BJ (cell line): Measurements from ENCODE around the gene ADARB2. TPM values are rescaled to one million over a fixed set of nuclear protein-coding genes. Genes with fewer than 3 reads are reported as not detected.

Experiments used
- CTCF ChIA-PET: fragments of 350-600 bp; formaldehyde crosslinking; extraction: SDS; loops from one replicate; lab custom pipeline; 2021; ENCODE audit warnings: antibody characterized with exemption, inconsistent platforms; lab: Yijun Ruan, JAX
- POLR2A ChIA-PET: fragments of 300-600 bp; sonication (Branson Sonifier 250); formaldehyde crosslinking; extraction: SDS; loops from one replicate; lab custom pipeline; 2021; ENCODE audit warnings: antibody characterized with exemption; lab: Charles Lee
- DNase-seq: peaks from one replicate; pipeline ENCODE4 v3.0.0-alpha.2; 2011; ENCODE audit warnings: low read depth
- H3K27me3 ChIP-seq: 2 replicates; pipeline ENCODE4 v1.6.0; 2011; ENCODE audit warnings: low read length; ENCODE audit not compliant: control insufficient read depth, insufficient read depth
- H3K36me3 ChIP-seq: 2 replicates; pipeline ENCODE4 v1.5.1; 2011; ENCODE audit warnings: low read length; ENCODE audit not compliant: control insufficient read depth, insufficient read depth
- H3K4me3 ChIP-seq: 2 replicates; pipeline ENCODE4 v1.5.1; 2011; ENCODE audit warnings: low read depth, mild to moderate bottlenecking, control low read depth, low read length
- polyA plus RNA-seq: library from polyadenylated mRNA; depleted of rRNA; stranded (reverse); fragments of >200 nt; gene quantifications from 2 replicates; pipeline ENCODE4 v1.2.3, GENCODE V29; 2011
- TF ChIP-seq, protein P1 (sequence below): IDR thresholded peaks from 2 replicates; pipeline ENCODE4 v1.5.1; 2011; ENCODE audit warnings: low read depth, mild to moderate bottlenecking, control low read depth, inconsistent platforms, low read length, moderate library complexity; ENCODE audit not compliant: insufficient read depth

Gene ADARB2
- polyA plus RNA-seq, 1 experiment = not detected

DNA sequence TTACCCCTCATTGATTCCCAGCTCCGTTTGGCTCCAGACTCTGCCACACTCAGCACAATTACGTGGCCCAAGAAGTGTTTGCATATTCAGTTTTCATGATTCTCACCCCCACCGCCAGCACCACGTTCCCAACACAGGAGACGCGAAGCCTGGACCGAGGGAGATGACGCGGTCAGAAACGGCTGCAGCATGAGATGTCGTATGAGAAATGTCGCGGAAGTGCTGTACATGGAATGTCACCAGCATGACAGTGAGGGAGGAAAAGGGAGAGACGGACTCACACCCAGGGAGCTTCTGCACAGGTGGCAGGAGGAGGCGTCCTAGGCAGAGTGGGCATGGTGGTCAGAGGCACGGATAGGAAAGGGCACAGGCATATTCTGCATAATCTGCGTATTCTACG lies 492.8 kb downstream of the ADARB2 start:
- no peak for DNase-seq
- POLR2A ChIA-PET = no interaction called here
- TF ChIP-seq, protein P1, sequence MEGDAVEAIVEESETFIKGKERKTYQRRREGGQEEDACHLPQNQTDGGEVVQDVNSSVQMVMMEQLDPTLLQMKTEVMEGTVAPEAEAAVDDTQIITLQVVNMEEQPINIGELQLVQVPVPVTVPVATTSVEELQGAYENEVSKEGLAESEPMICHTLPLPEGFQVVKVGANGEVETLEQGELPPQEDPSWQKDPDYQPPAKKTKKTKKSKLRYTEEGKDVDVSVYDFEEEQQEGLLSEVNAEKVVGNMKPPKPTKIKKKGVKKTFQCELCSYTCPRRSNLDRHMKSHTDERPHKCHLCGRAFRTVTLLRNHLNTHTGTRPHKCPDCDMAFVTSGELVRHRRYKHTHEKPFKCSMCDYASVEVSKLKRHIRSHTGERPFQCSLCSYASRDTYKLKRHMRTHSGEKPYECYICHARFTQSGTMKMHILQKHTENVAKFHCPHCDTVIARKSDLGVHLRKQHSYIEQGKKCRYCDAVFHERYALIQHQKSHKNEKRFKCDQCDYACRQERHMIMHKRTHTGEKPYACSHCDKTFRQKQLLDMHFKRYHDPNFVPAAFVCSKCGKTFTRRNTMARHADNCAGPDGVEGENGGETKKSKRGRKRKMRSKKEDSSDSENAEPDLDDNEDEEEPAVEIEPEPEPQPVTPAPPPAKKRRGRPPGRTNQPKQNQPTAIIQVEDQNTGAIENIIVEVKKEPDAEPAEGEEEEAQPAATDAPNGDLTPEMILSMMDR = no peak
- CTCF ChIA-PET = no interaction called here
- no peak overlapping the region for H3K4me3 ChIP-seq
- no peaks in the 10 kb centered on the region for H3K27me3 ChIP-seq
- no peaks in the 10 kb centered on the region for H3K36me3 ChIP-seq

DNA sequence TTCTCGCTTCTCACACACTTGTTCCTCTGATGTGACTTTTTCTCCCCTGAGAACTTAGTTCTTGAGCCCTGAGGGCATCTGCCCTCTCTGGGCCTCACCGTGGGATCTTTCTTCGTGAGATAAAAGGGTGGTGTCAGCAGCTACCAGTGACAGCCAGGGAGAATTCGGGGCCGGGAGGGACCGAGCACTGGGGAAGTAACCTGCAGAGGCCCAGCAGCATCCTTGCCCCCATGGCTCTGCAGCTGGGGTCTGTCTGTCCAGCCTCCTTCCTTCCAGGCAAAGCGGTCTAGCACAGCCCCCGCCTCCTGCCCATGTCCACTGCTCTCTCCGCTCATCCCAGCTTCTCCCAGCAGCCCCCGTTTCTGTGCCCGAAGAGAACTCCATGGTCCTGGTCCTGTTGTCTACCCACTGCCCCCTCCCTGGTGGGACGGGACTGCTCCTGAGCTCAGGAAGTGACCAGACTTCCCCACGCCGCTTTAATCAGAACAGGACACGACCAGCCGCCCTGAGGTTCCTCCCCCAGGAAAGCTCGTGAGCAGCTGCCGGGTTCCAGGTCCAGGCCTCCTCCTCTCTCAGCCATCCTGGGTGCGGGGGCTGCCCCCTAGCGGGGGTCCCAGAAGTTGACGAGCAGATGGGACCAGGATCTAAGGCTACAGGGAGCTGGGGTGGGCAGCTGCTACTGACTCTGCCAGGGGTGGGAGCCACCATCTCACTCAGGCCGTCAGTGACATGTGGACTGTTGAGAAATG lies 493.7 kb downstream of the ADARB2 start:
- H3K4me3 ChIP-seq = no peak overlapping the region
- CTCF ChIA-PET = no interaction called here
- DNase-seq = no peak
- POLR2A ChIA-PET = no interaction called here
- H3K27me3 ChIP-seq = no peaks in the 10 kb centered on the region
- H3K36me3 ChIP-seq = no peaks in the 10 kb centered on the region
- TF ChIP-seq, protein P1 = no peak

DNA sequence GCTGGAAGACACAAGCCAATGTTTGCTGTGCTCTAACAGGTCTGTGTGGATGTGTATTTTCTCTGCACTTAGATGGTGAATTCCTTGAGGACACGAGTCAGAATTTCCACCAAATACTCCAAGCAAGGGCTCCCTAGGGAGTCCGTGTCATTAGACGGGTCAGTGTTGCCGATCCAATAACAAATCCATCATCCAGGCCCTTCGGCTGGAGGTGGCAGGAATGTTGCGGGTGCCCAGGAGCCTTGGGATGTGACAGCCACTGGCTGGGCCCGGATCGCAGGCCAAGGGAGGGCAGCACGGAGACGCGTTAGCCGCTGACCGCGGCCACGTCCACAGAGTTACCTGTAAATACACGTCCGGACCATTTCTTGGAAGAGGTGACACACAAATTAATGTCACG lies 494.4 kb downstream of the ADARB2 start:
- CTCF ChIA-PET = no interaction called here
- DNase-seq = no peak

DNA sequence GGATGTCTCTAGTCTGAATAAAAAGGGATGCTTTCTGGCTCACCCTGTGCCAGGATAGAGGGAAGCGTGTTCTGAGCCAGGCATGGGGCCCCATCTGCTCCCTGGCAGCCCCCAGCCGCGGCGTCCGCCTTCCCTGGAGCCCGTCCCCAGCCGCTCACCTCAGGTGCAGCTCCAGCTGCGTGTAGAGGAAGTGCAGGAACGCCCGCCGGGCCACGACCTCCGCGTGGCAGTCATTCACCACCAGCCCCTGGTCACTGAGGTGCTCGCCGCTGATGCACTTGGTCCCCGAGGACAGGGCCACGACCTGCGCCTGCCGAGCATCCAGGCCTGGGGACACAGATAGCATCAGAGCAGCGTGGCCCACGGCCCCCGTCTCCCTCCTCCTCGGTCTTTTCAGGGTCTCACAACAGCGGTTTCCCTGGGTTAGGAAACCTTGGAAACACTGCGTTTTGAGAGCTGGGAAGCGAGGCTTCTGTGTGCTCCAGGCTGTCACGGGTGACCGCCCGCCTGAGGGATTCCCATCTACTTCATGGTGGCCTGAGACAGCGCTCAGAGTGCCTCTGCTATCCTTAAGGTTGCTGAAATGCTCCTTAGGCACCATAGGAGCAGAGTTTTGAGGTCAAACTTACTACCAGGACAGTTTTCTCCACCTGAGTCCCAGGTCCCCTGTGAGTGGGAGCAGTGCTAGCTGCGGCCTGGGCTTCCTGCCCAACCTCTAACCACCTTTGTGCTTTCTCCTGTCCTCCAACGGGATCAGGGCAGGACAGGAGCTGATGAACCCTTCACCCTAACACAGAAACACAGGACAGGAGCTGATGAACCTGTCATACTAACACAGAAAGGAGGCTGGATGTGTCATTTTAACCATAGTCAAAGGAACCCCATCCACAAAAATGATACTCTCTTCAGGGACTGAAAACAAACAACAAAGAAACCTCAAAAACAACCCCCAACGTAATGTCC lies 495.1 kb downstream of the ADARB2 start:
- H3K4me3 ChIP-seq = no peak overlapping the region
- POLR2A ChIA-PET = no interaction called here
- no peaks in the 10 kb centered on the region for H3K27me3 ChIP-seq
- no peaks in the 10 kb centered on the region for H3K36me3 ChIP-seq
- no peak for DNase-seq
- TF ChIP-seq, protein P1 = no peak
- CTCF ChIA-PET = no interaction called here

More for the DNA sequence above, 494.4 kb downstream of the ADARB2 start:
- Histone ChIP-seq H3K27me3 (no peaks in the 10 kb centered on the region), H3K36me3 (no peaks in the 10 kb centered on the region), H3K4me3 (no peak overlapping the region)
- POLR2A ChIA-PET = no interaction called here
- TF ChIP-seq, protein P1 = no peak

DNA sequence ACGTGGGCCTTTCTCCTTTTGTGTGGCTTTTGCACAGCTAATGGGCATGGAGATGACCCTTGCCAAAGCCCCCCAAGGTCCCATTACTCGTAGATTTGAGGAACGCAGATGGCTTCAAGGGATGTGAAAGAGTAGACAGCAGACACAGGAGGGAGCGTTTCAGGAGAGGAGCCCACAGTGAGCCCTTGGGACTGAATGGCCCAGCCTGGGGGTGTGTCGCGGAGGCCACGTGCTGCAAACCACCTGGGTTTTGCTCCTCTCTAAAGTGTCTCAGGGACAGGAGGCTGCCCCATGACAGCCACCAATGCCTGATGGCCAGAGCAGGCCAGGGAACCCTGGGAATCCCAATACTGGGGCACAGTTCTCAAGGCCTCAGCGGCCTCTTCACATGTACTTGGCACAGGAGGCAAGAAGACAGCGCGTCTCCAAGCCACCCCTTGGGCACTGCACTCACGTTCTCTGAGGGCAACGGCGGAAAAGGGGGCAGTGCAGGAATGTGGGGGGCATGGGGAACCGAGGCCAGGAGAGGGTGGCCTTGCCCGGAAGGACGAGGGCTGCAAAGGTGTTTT lies 495.9 kb downstream of the ADARB2 start:
- Histone ChIP-seq H3K36me3 (no peaks in the 10 kb centered on the region), H3K27me3 (no peaks in the 10 kb centered on the region), H3K4me3 (no peak overlapping the region)
- TF ChIP-seq, protein P1 = no peak
- no peak for DNase-seq
- ChIA-PET POLR2A (no interaction called here), CTCF (no interaction called here)
